ENCODE results near the gene GULP1.

GRCh38 chr2:188471166-188471565 is 179.5 kb downstream of the GULP1 start:
- TF ChIP-seq POLR2A (IDR thresholded peaks at IDR 0.05), result no peak
- TF ChIP-seq, protein P1, sequence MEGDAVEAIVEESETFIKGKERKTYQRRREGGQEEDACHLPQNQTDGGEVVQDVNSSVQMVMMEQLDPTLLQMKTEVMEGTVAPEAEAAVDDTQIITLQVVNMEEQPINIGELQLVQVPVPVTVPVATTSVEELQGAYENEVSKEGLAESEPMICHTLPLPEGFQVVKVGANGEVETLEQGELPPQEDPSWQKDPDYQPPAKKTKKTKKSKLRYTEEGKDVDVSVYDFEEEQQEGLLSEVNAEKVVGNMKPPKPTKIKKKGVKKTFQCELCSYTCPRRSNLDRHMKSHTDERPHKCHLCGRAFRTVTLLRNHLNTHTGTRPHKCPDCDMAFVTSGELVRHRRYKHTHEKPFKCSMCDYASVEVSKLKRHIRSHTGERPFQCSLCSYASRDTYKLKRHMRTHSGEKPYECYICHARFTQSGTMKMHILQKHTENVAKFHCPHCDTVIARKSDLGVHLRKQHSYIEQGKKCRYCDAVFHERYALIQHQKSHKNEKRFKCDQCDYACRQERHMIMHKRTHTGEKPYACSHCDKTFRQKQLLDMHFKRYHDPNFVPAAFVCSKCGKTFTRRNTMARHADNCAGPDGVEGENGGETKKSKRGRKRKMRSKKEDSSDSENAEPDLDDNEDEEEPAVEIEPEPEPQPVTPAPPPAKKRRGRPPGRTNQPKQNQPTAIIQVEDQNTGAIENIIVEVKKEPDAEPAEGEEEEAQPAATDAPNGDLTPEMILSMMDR (IDR thresholded peaks at IDR 0.05), result no peak
